ENCODE measurements around the gene UHMK1.

DNA sequence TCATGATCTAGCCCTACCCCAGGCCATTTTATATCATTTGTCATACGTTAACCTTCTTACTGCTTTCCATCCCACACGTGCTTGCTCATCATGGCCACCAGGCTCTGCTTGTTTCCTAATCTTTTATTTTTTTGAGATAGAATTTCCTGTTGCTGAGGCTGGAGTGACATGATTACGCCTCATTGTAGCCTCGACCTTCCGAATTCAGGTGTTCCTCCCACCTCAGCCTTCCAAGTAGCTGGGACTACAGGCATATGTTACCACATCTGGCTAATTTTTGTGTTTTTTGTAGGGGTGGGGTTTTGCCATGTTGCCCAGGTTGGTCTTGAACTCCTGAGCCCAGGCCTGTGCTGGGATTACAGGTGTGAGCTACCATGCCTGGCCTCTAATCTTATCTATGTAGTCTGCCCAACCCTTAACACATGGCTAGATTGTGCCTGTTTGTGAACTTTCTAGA, 67.2 kb downstream of the UHMK1 start:
- TF ChIP-seq, protein P1, sequence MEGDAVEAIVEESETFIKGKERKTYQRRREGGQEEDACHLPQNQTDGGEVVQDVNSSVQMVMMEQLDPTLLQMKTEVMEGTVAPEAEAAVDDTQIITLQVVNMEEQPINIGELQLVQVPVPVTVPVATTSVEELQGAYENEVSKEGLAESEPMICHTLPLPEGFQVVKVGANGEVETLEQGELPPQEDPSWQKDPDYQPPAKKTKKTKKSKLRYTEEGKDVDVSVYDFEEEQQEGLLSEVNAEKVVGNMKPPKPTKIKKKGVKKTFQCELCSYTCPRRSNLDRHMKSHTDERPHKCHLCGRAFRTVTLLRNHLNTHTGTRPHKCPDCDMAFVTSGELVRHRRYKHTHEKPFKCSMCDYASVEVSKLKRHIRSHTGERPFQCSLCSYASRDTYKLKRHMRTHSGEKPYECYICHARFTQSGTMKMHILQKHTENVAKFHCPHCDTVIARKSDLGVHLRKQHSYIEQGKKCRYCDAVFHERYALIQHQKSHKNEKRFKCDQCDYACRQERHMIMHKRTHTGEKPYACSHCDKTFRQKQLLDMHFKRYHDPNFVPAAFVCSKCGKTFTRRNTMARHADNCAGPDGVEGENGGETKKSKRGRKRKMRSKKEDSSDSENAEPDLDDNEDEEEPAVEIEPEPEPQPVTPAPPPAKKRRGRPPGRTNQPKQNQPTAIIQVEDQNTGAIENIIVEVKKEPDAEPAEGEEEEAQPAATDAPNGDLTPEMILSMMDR (IDR thresholded peaks at IDR 0.05): no peak
- no peak for TF ChIP-seq POLR2A (IDR thresholded peaks at IDR 0.05)
